ENCODE results near the gene CDYL2.

DNA sequence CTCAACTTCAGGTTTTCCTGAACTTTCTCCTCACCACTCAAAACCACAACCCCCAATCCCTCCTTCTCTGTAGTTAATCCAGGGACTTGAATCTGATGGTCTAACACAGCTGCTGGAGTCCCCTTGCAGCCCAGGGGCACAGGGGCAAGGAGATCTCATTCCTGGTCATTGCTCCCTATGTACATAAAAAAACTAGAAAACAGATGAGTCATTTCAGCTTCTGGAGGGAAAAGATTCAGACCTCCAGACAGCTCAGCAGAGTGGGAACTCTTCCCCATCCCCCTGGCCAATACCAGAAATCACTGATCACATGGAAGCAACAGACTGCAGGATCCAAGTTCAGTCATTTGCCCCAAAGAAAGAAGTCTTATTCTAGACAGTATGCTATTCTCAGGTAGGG is 201.5 kb downstream of the CDYL2 start:
- TF ChIP-seq CTCF (IDR thresholded peaks at IDR 0.05; ENCODE audit: low read depth, low read length, poor library complexity, severe bottlenecking) (no peak), EZH2phosphoT487 (IDR thresholded peaks at IDR 0.05; ENCODE audit: borderline replicate concordance, low read length) (no peak)

All from DOHH2 (cell line).